ENCODE results near the gene PCSK6.

The PCSK6 gene

DNA sequence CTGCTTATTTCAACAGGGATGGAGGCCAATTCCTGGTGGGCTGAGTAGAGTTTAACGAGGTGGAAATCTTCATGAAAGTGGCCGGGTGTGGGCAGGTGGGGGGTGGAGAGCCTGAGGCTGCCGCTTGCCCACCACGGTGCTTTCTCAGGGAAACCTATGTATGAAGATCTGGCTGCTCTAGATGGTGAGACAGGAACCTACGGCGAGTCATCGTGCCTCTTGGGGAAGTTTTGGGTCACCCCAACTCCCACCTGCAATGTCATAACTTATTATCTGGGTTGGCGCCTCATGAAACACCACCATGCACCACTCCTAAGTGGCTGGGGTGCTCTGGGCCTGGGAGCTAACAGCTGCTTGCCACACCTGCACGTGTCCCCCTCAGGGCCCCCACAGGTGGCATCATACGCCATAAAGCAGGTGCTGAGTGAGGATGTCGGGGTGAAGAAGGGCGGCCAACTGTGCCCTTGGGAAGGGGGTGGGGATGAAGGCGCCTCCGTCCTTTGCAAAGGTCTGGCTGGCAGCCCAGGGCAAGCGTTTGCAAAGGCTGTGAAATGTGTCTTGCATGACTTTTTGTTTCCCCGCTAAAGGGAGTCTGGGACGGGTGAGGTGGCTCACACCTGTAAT, 166.5 kb downstream of the PCSK6 start:
- DNase-seq, result no peak

DNA sequence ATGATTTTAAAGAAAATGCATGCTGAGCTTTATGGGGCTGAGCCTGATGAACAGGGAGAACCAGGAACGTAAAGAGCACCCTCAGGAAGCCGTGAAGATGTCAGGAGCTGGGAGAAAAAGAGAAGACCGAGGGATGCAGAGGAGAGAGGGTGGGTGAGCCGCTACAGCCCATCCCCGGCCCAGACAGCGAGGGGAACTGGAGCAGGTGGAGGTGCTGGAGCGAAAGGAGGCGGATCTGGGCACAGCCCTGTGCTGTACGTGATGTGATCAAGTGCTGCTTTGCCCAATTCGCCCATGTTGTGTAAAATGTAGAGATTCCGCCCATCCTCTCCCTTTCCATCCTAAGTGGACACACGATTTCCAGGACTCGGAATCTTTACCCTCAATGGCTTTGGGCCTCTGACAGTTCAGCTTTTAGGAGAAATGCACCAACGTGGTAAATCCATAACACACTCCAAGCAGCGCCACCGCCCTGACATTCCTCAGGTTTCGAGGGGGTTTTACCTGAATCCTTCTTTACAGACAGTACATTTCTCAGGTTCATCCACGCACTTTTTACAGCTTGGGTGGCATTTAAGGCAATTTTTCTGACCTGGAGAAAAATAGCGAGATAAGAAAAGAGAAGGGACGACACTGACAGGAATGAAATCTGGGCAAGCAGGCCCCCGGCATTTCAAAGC, 167.4 kb downstream of the PCSK6 start:
- DNase-seq, result no peak

DNA sequence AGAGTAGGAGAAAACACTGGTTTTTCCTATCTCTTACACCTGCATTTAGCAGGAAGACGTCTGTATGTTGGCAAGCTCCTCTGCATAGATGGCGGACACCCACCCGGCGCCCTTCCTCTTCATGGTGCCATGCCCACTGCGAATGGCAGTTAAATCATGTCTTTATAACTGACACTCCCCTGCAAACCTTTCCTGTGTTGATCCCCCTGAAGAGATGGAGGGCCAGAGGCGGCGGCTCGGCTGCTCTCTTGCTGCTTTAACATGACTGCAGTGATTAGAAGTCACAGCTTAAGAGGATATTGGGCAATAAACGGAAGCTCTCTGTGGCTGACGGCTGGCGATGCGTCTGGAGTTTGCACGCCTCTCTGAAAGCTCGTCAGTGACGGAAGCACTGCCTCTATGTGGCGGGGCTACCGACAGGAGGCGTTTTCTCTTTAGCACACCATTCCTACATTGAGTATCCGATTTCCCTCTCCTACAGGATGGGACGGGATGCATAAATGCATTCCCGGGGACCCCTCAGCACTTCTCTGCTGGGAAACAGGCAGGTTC, 168.9 kb downstream of the PCSK6 start:
- DNase-seq, result peak; percentile 30

DNA sequence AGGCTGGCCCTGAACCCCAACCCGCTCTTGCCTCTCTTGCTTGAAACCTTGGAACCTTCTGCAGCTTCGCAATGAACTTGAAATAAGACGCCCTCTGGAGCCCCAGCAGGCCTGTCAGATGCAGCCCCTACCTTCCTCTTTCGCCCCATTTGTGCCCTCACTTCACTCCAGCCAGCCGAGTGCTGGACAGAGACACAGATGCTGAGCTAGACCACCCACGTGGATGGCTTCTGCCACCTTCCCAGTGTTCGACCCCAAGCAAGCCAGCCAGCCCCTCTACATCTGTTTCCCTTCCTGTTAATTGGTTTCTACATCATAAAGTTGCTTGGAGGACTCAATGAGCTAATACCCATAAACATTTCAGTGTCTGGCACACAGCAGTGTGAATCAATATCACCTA, 170.7 kb downstream of the PCSK6 start:
- peak; percentile 47 for DNase-seq

DNA sequence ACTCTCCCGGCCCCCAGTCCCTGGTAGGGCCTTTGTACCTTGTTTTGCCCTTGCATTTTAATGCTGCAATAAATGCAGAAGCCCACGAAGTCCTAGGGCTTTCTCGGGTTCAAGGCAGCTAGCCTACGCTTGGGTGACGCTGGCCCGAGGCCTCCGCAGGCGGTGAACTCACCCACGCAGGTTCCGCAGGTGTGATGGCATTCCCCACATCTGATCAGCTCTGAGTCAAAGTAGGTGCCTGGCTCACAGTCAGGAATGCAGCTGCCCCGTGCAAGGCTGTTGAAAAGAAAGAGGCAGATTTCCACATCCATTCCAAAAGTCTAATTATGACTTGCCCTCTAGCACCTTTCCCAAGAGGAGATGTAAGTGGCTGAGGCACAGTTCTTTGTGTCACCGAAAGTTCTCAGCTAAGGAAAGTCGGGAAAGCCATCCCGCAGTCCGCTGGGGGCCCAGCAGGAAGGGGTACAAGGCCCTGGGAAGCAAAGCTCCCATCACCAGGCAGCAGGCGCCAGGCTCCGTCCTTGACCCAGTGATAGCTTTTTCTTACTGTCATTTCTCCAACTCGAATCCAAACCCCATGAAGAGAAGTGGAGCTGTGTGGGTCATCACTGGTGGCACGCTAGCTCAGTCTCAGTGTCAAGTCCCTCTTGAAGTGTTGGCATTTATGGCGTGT, 171.2 kb downstream of the PCSK6 start:
- no peak for DNase-seq

DNA sequence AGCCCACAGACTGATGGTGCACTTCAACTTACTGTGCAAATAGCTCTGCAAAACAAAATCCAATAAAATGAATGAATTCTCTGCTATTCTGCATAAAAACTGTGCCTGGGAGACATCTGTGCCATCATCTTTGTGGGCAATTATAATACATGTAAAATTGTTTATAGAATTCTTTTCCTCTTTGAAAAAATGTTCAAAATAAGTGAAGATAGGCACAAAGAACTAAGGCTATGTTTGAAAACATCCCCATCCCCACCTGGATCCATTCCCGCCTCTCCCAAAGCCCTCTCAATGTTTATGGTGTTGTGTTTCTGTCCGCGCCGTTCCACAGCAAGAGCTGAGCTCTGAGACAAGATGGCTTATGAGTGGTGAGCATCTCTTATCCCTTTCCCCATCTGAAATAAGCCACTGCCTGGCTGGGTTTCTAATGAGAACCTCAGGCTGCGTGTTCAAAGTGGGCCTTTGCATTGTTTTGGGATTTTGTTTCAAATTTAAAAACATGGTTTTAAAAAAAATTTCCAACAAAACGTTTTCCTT, 172.1 kb downstream of the PCSK6 start:
- no peak for DNase-seq

DNA sequence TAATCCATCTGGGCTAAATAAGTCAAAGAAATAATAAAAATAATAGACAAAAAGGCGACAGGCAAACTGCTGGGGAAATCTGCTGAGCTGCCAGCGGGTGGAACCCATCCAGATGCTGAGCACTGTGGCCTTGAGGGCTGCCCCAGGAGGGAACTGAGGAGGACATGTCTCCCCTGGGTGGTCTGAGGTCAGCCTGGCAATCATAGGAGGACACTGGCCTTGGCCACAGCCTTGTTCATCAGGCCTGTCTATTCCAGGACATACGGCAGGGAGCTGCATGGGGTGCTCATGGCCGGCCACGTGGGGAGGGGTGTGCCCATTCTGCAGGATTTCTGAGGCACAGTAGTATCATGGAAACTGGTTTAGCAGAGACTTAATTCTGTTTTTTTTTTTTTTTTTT, 173.0 kb downstream of the PCSK6 start:
- no peak for DNase-seq

DNA sequence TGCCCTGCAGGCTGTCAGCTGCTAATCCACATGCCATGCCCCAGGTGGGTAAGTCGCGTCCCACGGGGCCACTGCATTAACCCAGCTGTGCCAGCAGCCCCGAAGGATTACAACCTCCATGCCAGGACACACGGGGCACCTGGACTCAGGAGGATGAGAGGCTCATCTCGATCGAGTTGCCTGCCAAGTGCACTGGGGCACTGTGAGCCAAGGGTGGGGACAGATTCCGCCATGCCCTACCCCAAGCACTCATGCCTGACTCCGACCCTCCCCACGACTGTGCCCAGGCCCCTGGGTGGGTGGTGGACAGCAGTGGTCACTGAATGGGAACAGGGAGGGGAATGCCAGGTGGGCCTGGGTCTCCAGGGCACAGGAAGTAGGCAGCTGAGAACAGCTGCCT, 173.8 kb downstream of the PCSK6 start:
- no peak for DNase-seq

DNA sequence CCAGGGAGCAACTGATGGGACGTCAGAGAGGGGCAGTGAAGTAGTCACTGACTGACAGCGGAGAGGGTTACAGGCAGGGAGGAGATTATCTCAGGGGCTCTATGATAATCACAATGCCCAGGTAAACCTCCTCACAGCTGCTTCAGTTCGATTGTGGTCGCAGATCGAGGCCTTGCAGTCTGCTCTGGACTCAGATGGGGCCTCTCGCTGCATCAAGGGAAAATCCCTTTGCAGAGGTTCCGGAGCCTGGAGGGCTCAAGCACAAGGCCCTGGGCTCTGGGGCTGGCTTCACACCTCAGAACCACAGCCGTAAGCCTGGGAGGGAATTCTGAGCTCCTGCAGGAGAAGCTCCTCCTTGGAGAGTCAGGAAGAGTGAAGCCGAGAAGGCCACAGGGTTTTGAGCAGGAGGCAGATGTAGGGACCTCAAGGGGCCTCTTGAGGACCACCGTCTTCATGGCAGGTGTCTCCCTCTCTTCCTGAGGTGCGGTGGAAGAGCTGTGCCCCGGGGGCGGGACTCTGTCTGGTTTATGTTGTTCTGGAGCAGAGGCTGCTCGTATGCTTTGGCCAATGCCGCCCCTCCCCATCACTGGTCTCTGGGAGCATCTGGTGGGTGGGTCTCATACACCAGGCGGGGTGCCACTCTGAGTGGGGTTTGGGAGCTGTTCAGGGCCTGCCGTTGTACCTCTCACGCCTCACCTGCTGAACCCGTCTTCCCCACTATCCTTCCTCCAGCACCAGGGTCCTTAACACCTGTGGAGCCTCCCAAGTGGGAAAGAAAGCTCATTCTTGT, 175.0 kb downstream of the PCSK6 start:
- DNase-seq, result no peak

DNA sequence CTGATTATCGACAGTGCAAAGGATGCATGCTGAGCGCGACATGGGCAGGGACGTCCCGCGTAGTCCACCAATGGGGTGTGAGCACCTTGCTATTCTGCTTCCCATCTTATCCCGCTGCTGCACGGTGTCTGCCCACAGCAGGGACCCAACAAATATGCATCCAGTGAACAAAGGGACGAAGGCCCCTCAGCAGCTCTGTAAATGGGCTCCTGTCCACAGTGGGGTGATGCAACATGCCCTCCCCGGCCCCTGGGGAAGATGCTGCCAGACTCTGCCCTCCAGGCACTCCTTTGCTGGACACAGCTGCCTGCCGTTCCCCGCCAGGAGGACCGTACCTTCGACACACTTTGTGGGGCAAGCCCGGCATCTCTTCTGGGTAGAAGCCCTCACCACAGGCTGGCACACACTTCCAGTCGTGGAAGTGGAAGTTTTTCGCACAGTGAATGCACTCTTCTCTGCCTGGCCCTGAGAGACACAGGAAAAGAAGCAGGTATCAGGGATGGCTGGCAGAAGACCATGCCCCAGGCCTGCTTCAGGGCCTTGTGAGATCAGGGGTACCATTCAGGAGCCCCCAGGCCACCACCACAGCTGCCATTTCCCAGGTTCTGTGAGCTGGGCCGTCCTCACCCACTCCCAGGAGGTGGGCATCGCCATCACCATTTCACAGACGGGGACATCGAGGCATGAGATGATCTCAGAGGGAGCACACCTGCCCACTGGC, 176.3 kb downstream of the PCSK6 start:
- no peak for DNase-seq

DNA sequence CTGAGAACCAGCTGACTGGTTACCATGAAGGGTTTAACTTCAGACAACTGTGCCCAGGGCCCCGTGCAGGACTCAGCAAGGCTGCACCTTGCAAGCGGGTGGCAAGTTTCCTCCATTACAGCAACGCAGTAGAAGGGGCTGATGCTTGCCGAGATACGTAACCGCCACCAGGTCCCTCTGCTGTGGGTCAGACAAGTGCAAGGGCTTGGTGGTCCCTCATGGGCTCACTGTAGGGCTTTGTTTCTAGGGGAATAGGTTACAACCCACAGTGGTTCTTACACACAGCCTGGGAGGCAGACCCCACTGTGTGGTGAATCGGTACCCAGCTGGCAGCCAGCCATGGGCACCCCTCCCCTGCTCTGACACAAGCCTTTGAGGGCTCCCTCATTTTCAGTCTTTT, 179.0 kb downstream of the PCSK6 start:
- no peak for DNase-seq

DNA sequence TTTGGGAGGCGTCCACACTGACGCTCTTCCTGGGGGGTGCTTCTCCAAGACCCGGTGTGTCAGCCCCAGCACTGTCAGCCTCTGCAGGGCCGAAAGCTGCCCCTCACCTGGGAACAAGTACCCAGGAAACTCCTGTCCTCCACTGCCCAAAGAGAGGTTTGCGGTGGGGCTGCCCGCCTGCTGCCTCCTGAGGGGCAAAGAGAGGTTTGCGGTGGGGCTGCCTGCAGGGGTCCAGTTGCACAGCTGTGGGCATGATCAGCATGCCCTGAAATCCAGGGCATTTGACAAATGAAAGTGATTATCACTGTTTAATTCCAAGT, 179.4 kb downstream of the PCSK6 start:
- no peak for DNase-seq

DNA sequence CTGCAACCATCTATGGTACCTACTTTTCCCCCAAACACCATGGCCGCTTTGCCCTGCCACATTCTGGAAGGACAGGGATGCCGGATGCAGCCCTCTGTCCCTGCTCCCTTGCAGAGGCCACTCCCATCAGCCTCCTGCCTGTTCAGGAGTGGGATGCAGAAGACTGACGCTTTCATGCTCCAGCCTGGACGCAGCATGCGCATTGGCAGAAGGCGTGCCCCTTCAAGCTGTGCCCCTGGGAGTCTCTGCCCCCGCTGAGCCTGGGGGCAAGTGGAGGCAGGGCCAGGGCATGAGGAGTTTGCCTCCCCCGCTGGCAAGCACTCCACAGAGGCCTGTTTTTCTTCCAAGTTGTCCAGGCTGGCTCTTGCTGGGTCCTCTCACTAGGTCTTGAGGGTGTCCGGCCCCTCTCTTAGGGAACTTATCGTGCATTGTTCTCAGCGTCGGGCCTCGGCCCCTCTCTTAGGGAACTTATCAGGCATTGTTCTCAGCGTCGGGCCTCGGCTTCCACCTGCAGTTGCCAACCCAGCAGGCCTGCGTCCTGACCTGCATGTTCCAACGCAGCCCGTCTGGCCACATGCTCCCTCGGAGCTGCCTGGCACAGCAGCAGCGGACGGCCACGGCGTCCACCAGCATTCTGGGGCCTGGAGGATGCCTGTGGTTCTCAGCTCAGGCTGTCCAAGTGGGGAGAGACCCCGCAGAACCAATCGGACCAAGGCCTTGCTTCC, 179.9 kb downstream of the PCSK6 start:
- DNase-seq, result no peak

DNA sequence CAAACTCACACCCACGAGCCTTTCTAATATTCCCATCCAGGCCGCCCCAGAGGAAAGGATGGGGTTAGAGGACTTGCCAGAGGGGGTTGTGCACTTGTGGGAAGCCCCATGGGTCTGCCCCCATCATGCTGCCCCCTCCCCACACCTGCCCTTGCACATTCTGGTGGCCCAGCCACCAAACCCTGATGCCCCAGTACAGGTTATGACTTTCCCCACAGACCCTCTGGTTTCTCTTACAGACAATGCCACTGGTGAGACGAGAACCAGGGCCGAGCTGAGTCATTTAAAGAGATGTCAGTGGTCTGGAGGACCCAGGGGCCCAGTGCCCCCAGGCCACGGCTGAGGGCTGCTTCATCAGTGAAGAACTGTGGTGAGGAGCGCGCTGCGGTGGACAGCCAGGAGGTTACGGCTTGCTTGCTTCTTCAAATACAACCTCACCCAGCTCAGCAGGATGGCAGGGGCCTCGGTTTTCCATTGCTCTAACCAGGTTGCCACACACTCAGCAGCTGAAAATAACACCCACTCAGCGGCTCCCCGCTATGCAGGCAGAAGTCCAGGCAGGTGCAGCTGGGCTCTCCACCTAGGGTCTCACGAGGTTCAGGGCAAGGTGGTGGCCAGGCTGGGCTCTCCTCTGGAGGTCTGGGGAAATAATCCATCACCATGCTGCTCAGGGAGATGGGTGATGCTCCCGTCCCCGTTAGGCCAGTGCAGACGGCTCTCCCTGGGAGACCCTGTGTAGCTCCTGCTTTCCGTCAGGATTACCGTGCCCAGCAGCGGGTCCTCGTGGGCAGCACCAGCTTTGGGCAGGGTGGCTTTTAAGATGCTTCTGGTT, 180.7 kb downstream of the PCSK6 start:
- DNase-seq, result no peak

DNA sequence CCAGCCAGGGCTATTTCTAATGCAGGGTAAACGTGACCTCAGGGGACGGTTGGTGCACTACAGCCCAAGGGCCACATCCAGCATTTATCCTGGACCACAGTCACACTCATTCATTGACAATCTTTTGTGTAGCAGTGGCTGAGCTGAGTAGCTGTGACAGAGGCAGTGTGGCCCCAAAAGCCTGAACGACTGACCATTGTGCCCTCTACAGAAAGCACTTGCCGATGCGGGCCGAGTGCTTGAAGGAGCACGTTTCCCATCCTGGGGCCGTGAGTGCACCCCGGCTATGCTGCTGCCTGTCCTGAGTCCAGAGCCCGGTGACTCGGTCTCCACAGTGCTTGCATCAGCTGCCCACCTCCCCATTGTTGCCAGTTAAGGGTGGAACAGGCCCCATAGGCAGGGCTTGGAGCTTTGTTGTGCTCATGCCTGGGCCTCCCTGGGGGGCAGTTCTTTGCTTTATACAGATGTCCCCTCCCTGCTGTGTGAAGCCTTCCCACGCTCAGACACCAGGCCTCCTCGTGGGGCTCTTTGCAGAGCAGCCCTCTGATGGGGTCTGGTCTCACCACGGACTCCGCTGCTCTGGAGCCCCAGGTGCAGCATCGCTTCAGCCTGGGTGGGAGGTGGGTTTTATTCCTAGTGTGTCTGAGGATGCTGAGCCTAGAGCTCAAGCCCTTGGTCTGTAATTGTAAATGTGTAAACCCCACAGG, 181.5 kb downstream of the PCSK6 start:
- no peak for DNase-seq

DNA sequence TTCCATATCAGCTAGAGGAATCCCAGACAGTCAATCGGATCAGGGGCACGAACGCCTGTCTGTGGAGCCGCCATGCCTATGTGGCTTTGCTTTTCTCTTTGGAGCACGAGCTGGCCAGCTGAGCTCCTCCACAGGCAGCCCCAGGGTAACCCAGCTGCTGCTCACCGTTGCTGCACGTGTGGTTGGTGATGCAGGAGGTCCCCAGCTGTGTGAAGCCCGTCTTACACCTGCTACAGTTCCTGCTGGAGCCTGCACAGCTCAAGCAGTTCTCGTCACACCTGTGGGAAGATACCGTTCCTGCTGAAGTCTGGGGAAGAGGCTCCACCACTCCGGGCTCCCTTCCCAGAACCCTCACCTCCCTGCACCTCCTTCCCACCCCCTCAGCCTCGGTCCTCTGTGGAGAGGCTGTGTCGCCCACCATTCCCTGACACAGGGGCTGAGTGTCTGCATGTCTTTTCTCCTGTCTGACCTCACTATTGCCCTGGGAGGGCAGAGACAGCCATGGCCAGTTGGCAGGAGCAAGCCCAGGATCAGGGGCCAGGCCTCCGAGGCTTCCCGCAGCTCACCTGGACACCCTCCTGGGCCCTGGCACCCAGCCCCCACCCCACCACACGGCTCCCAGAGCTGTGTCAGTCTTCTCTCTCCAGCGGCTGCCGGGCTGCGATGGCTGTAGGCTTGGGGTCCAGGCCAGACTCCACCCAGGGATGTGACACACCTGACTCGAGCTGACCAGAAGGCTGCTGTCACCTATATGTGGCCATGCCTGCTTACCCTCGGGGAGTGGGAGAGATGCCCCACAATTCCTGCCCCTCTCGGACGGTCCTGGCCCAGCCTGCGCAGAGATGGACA, 182.2 kb downstream of the PCSK6 start:
- DNase-seq, result peak; percentile 41

DNA sequence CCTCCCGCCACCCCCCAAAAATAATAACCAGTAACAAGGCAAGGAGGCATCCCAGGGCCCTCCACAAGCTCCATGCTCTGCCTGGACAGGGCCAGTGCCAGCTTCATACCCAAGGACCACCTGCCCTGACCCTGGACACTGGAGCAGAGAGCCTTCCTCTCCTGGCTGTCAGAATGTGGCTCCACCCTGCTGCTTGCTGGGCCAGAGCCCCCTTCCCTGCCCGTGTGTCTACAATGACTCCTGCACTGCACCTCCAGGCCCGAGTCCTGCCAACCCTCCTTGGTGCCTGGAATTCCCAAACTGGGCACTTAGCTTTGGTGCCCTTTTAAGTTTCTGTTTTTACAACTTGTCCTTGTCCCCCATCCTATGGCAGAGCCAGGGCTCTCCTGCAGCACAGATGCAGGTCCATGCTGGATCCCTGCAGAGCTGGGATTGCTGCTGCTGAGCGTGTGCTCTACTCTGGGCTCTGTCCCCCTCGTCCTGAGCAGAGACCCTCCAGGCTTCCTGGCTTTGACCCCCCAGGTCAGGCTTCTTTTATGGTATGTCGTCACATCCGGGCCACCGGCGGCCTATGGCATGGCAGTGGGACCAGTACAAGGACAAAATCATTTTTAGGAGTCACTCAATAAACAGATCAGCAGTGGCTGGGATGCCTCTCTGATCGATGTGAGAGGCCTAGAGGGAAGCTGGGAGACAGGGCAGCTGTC, 183.0 kb downstream of the PCSK6 start:
- no peak for DNase-seq

DNA sequence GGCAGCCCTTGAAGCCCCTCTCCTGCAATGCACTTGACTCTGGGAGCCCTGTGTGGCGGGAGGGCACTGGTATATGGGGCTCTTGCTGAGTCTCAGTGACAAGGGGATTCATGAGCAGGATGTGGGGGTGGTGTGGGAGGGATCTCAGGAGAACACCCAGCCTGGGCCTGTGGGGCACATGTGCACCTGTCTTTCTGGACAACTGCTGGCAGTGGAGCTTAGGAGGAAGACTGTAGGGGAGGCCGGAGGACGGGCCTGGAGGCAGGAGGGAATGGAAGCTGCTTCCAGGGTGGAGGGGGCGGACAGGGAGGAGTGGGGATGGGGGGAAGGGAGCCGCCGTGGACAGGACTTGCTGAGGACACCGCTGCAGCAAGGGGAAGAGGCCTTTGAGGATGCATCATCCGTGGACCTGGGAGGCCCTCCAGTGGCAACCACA, 183.7 kb downstream of the PCSK6 start:
- no peak for DNase-seq

Measured in eye (tissue), 1 donor.